Liver (tissue), 3 donors: ENCODE results near the gene BHMT2.

Source experiments
- GABPA ChIP-seq, 2 donors: IDR thresholded peaks in 1 of 2; conservative IDR thresholded peaks in 1 of 2; 2 replicates each; pipeline ENCODE4 v1.6.1; 2016; ENCODE audit warnings: antibody characterized with exemption in 2 of 2, mild to moderate bottlenecking in 1 of 2, moderate library complexity in 1 of 2
- HNF4G ChIP-seq: IDR thresholded peaks from 2 replicates; pipeline ENCODE4 v1.6.1; 2016; ENCODE audit warnings: antibody characterized with exemption
- RAD21 ChIP-seq, 2 donors: IDR thresholded peaks; 2 replicates each; pipeline ENCODE4 v1.6.1; 2016; ENCODE audit warnings: antibody characterized with exemption in 2 of 2, mild to moderate bottlenecking in 2 of 2
- REST ChIP-seq: IDR thresholded peaks from 2 replicates; pipeline ENCODE4 v1.6.1; 2016; ENCODE audit warnings: antibody characterized with exemption, mild to moderate bottlenecking
- SP1 ChIP-seq: IDR thresholded peaks from 2 replicates; pipeline ENCODE4 v1.6.1; 2018; ENCODE audit warnings: antibody characterized with exemption, mild to moderate bottlenecking
- TF ChIP-seq, protein P1 (sequence below): fragments of 150-350 bp; IDR thresholded peaks from 2 replicates; pipeline ENCODE4 v1.5.1; 2017; ENCODE audit warnings: improper control_type of control experiment, low read depth, low read length; ENCODE audit not compliant: missing input control
- donor health status: healthy.
- donor health status: healthy.

- TF ChIP-seq, protein P1, sequence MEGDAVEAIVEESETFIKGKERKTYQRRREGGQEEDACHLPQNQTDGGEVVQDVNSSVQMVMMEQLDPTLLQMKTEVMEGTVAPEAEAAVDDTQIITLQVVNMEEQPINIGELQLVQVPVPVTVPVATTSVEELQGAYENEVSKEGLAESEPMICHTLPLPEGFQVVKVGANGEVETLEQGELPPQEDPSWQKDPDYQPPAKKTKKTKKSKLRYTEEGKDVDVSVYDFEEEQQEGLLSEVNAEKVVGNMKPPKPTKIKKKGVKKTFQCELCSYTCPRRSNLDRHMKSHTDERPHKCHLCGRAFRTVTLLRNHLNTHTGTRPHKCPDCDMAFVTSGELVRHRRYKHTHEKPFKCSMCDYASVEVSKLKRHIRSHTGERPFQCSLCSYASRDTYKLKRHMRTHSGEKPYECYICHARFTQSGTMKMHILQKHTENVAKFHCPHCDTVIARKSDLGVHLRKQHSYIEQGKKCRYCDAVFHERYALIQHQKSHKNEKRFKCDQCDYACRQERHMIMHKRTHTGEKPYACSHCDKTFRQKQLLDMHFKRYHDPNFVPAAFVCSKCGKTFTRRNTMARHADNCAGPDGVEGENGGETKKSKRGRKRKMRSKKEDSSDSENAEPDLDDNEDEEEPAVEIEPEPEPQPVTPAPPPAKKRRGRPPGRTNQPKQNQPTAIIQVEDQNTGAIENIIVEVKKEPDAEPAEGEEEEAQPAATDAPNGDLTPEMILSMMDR, result no peak
- TF ChIP-seq SP1 (no peak), HNF4G (no peak), RAD21 (IDR thresholded peaks at IDR 0.05) (no peak), GABPA (IDR thresholded peaks at IDR 0.05 in 1 of 2, conservative IDR thresholded peaks at IDR 0.05 in 1 of 2) (no peak), REST (no peak)
These were observed 53.4 kb downstream of the BHMT2 start for GRCh38 chr5:79122973-79123372.
